Breast epithelium (tissue), 4 donors: Measurements from ENCODE around the gene COL16A1. TPM values are rescaled to one million over a fixed set of nuclear protein-coding genes. Genes with fewer than 3 reads are reported as not detected.
A peak's percentile ranks its signal among the peaks of the same experiment; 100 is the strongest.

Experiments used
- DNase-seq, 2 donors: peaks; one replicate each; pipeline ENCODE4 v3.0.0-alpha.2; 2019; ENCODE audit warnings: low spot score in 2 of 2
- H3K27ac ChIP-seq, 2 donors: fragments of 200-600 bp; sonication (generic) in 1 of 2; one replicate each; pipeline ENCODE4 v1.5.1; 2016 to 2019; ENCODE audit warnings: mild to moderate bottlenecking in 1 of 2
- H3K27me3 ChIP-seq, 2 donors: fragments of 200-600 bp; sonication (generic) in 1 of 2; one replicate each; pipeline versions ENCODE4 v1.5.1 to v1.6.0; 2017 to 2019; ENCODE audit warnings: control low read depth in 1 of 2, mild to moderate bottlenecking in 1 of 2
- H3K36me3 ChIP-seq: fragments of 200-600 bp; one replicate; pipeline ENCODE4 v1.5.1; 2019
- H3K4me1 ChIP-seq, 2 donors: fragments of 200-600 bp; sonication (generic); one replicate each; pipeline ENCODE4 v1.5.1; 2016 to 2019; ENCODE audit warnings: control low read depth in 1 of 2
- H3K4me3 ChIP-seq, 3 donors: fragments of 200-600 bp; sonication (generic); 1 replicate in 2 of 3; 2 replicates in 1 of 3; pipeline ENCODE4 v1.5.1; 2016 to 2019; ENCODE audit warnings: mild to moderate bottlenecking in 3 of 3, moderate library complexity in 2 of 3
- H3K9me3 ChIP-seq, 2 donors: fragments of 200-600 bp; sonication (generic) in 1 of 2; one replicate each; pipeline ENCODE4 v1.5.1; 2016 to 2019; ENCODE audit warnings: control low read depth in 1 of 2
- CTCF ChIP-seq, 3 donors: fragments of 450-650 bp; IDR thresholded peaks; one replicate each; pipeline ENCODE4 v1.5.1; 2016 to 2017; ENCODE audit warnings: antibody characterized with exemption in 3 of 3, mild to moderate bottlenecking in 3 of 3, moderate library complexity in 3 of 3
- POLR2A ChIP-seq: fragments of 450-650 bp; IDR thresholded peaks from one replicate; pipeline ENCODE4 v1.6.1; 2016; ENCODE audit warnings: antibody characterized with exemption, mild to moderate bottlenecking, moderate library complexity
- POLR2AphosphoS5 ChIP-seq, 3 donors: sonication (generic); formaldehyde crosslinking; IDR thresholded peaks; one replicate each; pipeline ENCODE4 v1.6.1; 2017; ENCODE audit warnings: antibody characterized with exemption in 3 of 3
- intact Hi-C: fragments of 100-400 bp; cut with DNase I; formaldehyde crosslinking; loops from one replicate; pipeline ENCODE4 v1.15.1; 2023; ENCODE audit warnings: low total_unique reads
- total RNA-seq, 3 donors: library from RNA; depleted of rRNA; stranded (reverse); fragments of >200 nt; gene quantifications; one replicate each; pipeline ENCODE4 v1.1.0, GENCODE V29; 2016

The COL16A1 gene
- total RNA-seq, 3 donors from 2014 or later, result 55.2 to 79.5 (median 58.7) TPM

- DNase-seq, result no peak
- intact Hi-C loops, result loop anchor here (10.0 kb wide), 1 partner anchor 294 kb away; no protein-coding TSS in a partner anchor
- Histone ChIP-seq H3K4me3 (no peak overlapping the region), H3K36me3 (no peaks in the 10 kb centered on the region), H3K27me3 (no peaks in the 10 kb centered on the region), H3K4me1 (peaks cover 7 to 20% of the 10 kb centered on the region in 2 donors), H3K9me3 (no peaks in the 10 kb centered on the region), H3K27ac (peak overlapping the region; percentile 86 to 88)
- no peak for TF ChIP-seq CTCF (IDR thresholded peaks at IDR 0.05)
- TF ChIP-seq POLR2A, result no peak
- no peak for TF ChIP-seq POLR2AphosphoS5 (IDR thresholded peaks at IDR 0.05)
Observed at GRCh38 chr1:31671147-31671546, 32.7 kb downstream of the COL16A1 start.

- peak overlapping the region in 2 of 3 donors; percentile 37 to 55 for H3K4me3 ChIP-seq
- intact Hi-C loops, result loop anchor here (10.0 kb wide), 1 partner anchor 294 kb away; no protein-coding TSS in a partner anchor
- H3K9me3 ChIP-seq, result no peaks in the 10 kb centered on the region
- TF ChIP-seq CTCF (IDR thresholded peaks at IDR 0.05), result no peak
- no peak for TF ChIP-seq POLR2A
- TF ChIP-seq POLR2AphosphoS5 (IDR thresholded peaks at IDR 0.05), result no peak
- no peaks in the 10 kb centered on the region for H3K27me3 ChIP-seq
- H3K36me3 ChIP-seq, result no peaks in the 10 kb centered on the region
- peak overlapping the region; percentile 86 to 88 for H3K27ac ChIP-seq
- DNase-seq, result peak in 1 of 2 donors; percentile 37
- H3K4me1 ChIP-seq, result peaks cover 7 to 25% of the 10 kb centered on the region in 2 donors
Observed at GRCh38 chr1:31670593-31670964, 33.2 kb downstream of the COL16A1 start.

GRCh38 chr1:31669786-31670592, 33.8 kb downstream of the COL16A1 start:
- Histone ChIP-seq H3K4me3 (peak overlapping the region in 2 of 3 donors; percentile 37 to 55), H3K27me3 (no peaks in the 10 kb centered on the region), H3K27ac (peak overlapping the region; percentile 86 to 88), H3K36me3 (no peaks in the 10 kb centered on the region), H3K9me3 (no peaks in the 10 kb centered on the region), H3K4me1 (peaks cover 7 to 25% of the 10 kb centered on the region in 2 donors)
- DNase-seq, result peak; percentile 83 to 87
- TF ChIP-seq POLR2A (no peak), CTCF (IDR thresholded peaks at IDR 0.05) (peak in 2 of 3 donors; percentile 26 to 37), POLR2AphosphoS5 (IDR thresholded peaks at IDR 0.05) (peak in 1 of 3 donors; percentile 59)
- intact Hi-C loops, result loop anchor here (5.0 to 10.0 kb wide), 2 partner anchors 37 to 295 kb away; no protein-coding TSS in a partner anchor

- H3K4me1 ChIP-seq, result peaks cover 7 to 25% of the 10 kb centered on the region in 2 donors
- H3K36me3 ChIP-seq, result no peaks in the 10 kb centered on the region
- peak overlapping the region; percentile 86 to 88 for H3K27ac ChIP-seq
- DNase-seq, result no peak
- no peaks in the 10 kb centered on the region for H3K27me3 ChIP-seq
- no peaks in the 10 kb centered on the region for H3K9me3 ChIP-seq
- TF ChIP-seq CTCF (IDR thresholded peaks at IDR 0.05), result no peak
- no peak for TF ChIP-seq POLR2AphosphoS5 (IDR thresholded peaks at IDR 0.05)
- no peak for TF ChIP-seq POLR2A
- intact Hi-C loops, result loop anchor here (5.0 kb wide), 1 partner anchor 38 kb away; no protein-coding TSS in a partner anchor
- peak overlapping the region in 2 of 3 donors; percentile 37 to 55 for H3K4me3 ChIP-seq
Observed at GRCh38 chr1:31669433-31669785, 34.4 kb downstream of the COL16A1 start.

GRCh38 chr1:31668303-31668883, 35.4 kb downstream of the COL16A1 start:
- Histone ChIP-seq H3K4me3 (no peak overlapping the region), H3K36me3 (no peaks in the 10 kb centered on the region), H3K9me3 (no peaks in the 10 kb centered on the region), H3K27me3 (no peaks in the 10 kb centered on the region), H3K27ac (no peak overlapping the region), H3K4me1 (peaks cover 7 to 25% of the 10 kb centered on the region in 2 donors)
- DNase-seq, result no peak
- TF ChIP-seq POLR2AphosphoS5 (IDR thresholded peaks at IDR 0.05) (no peak), CTCF (IDR thresholded peaks at IDR 0.05) (no peak), POLR2A (no peak)
- intact Hi-C loops, result loop anchor here (5.0 kb wide), 1 partner anchor 39 kb away; no protein-coding TSS in a partner anchor
